Lower leg skin (tissue), 4 donors: Measurements from ENCODE around the gene PCNX1. TPM values are rescaled to one million over a fixed set of nuclear protein-coding genes. Genes with fewer than 3 reads are reported as not detected.
A peak's percentile ranks its signal among the peaks of the same experiment; 100 is the strongest.

Experiments
- DNase-seq, 2 donors: peaks; one replicate each; pipeline ENCODE4 v3.0.0-alpha.2; 2019; ENCODE audit warnings: low spot score in 2 of 2
- H3K4me3 ChIP-seq: fragments of 200-600 bp; sonication (generic); 2 replicates; pipeline ENCODE4 v1.5.1; 2017; ENCODE audit warnings: mild to moderate bottlenecking, low read depth; ENCODE audit not compliant: poor library complexity, severe bottlenecking
- CTCF ChIP-seq, 3 donors: fragments of 450-650 bp; IDR thresholded peaks; one replicate each; pipeline ENCODE4 v1.5.1; 2016; ENCODE audit warnings: antibody characterized with exemption in 3 of 3, mild to moderate bottlenecking in 3 of 3, moderate library complexity in 2 of 3
- POLR2A ChIP-seq, 2 donors: fragments of 450-650 bp; IDR thresholded peaks; one replicate each; pipeline ENCODE4 v1.6.1; 2016 to 2017; ENCODE audit warnings: antibody characterized with exemption in 2 of 2, mild to moderate bottlenecking in 1 of 2, moderate library complexity in 1 of 2
- WGBS, 2 donors: methylation state at CpG; one replicate each; pipeline ENCODE4 v1.1.5; 2018; 5-methylcytosine and 5-hydroxymethylcytosine counted together
- intact Hi-C: fragments of 100-400 bp; cut with DNase I; formaldehyde crosslinking; loops from one replicate; pipeline ENCODE4 v1.15.0; 2023; ENCODE audit warnings: low total_unique reads
- total RNA-seq, 4 donors: library from RNA; depleted of rRNA; stranded (reverse); fragments of >200 nt; gene quantifications; one replicate each; pipeline ENCODE4 v1.1.0, GENCODE V29; 2016

PCNX1 gene
- total RNA-seq, 4 donors from 2014 or later, result 14.7 to 29.4 (median 25.6) TPM

GRCh38 chr14:71135911-71136310, 228.7 kb downstream of the PCNX1 start:
- intact Hi-C loops, result loop anchor here (5.0 kb wide), 1 partner anchor 616 kb away; no protein-coding TSS in a partner anchor
- no peak overlapping the region for H3K4me3 ChIP-seq
- TF ChIP-seq POLR2A (IDR thresholded peaks at IDR 0.05) (no peak), CTCF (IDR thresholded peaks at IDR 0.05) (no peak)
- 91 to 95% methylated on average over 4 of the region's 4 CpGs for WGBS, 2 donors
- peak in 1 of 2 donors; percentile 34 for DNase-seq

- TF ChIP-seq POLR2A (IDR thresholded peaks at IDR 0.05) (no peak), CTCF (IDR thresholded peaks at IDR 0.05) (no peak)
- intact Hi-C loops, result loop anchor here (5.0 kb wide), 1 partner anchor 616 kb away; no protein-coding TSS in a partner anchor
- DNase-seq, result no peak
- H3K4me3 ChIP-seq, result no peak overlapping the region
- 93% methylated on average over 9 of the region's 9 CpGs for WGBS, 2 donors
Observed at GRCh38 chr14:71136386-71137060, 229.3 kb downstream of the PCNX1 start.

GRCh38 chr14:71137536-71138447, 230.5 kb downstream of the PCNX1 start:
- peak in 1 of 2 donors; percentile 74 for DNase-seq
- intact Hi-C loops, result loop anchor here (5.0 kb wide), 1 partner anchor 615 kb away; no protein-coding TSS in a partner anchor
- no peak overlapping the region for H3K4me3 ChIP-seq
- TF ChIP-seq POLR2A (IDR thresholded peaks at IDR 0.05) (no peak), CTCF (IDR thresholded peaks at IDR 0.05) (no peak)
- 83 to 87% methylated on average over 5 of the region's 5 CpGs for WGBS, 2 donors

GRCh38 chr14:71138448-71139293, 231.4 kb downstream of the PCNX1 start:
- peak; percentile 26 to 88 for DNase-seq
- intact Hi-C loops, result loop anchor here (5.0 kb wide), 1 partner anchor 614 kb away; no protein-coding TSS in a partner anchor
- 24% methylated on average over 14 of the region's 14 CpGs for WGBS, 2 donors
- H3K4me3 ChIP-seq, result no peak overlapping the region
- TF ChIP-seq CTCF (IDR thresholded peaks at IDR 0.05) (peak in 1 of 3 donors; percentile 74), POLR2A (IDR thresholded peaks at IDR 0.05) (no peak)

GRCh38 chr14:71139294-71139946, 232.2 kb downstream of the PCNX1 start:
- DNase-seq, result peak in 1 of 2 donors; percentile 60
- TF ChIP-seq CTCF (IDR thresholded peaks at IDR 0.05), result no peak
- TF ChIP-seq POLR2A (IDR thresholded peaks at IDR 0.05), result no peak
- WGBS, 2 donors, result 81 to 82% methylated on average over 31 of the region's 31 CpGs
- intact Hi-C loops, result loop anchor here (5.0 kb wide), 1 partner anchor 613 kb away; no protein-coding TSS in a partner anchor
- no peak overlapping the region for H3K4me3 ChIP-seq
